CD14-positive monocyte (primary cell): ENCODE data around the gene ANO7. TPM values are rescaled to one million over a fixed set of nuclear protein-coding genes. Genes with fewer than 3 reads are reported as not detected.

Experiments used
- DNase-seq, 3 donors: peaks; one replicate each; pipeline ENCODE4 v3.0.0-alpha.2; 2011 to 2022
- H2AFZ ChIP-seq: 2 replicates; pipeline ENCODE4 v1.6.0; 2012; ENCODE audit warnings: mild to moderate bottlenecking, low read depth, low read length, inconsistent platforms; ENCODE audit not compliant: insufficient read depth, poor library complexity, severe bottlenecking
- H3K27ac ChIP-seq, 2 donors: 1 replicate in 1 of 2; 2 replicates in 1 of 2; pipeline ENCODE4 v1.5.1; 2012 to 2013; ENCODE audit warnings: low read length in 2 of 2, control low read depth in 1 of 2, inconsistent platforms in 1 of 2, low read depth in 1 of 2, mild to moderate bottlenecking in 1 of 2
- H3K27me3 ChIP-seq, 2 donors: one replicate each; pipeline versions ENCODE4 v1.6.0 to v1.6.1; 2011 to 2013; ENCODE audit warnings: low read length in 2 of 2; ENCODE audit not compliant: control insufficient read depth in 2 of 2, insufficient read depth in 2 of 2
- H3K36me3 ChIP-seq, 2 donors: replicated peaks in 1 of 2; 1 replicate in 1 of 2; 2 replicates in 1 of 2; pipeline versions ENCODE4 v1.5.1 to v1.6.1; 2012 to 2013; ENCODE audit warnings: low read length in 2 of 2, control low read depth in 1 of 2, inconsistent platforms in 1 of 2, mild to moderate bottlenecking in 1 of 2; ENCODE audit not compliant: insufficient read depth in 2 of 2, control insufficient read depth in 1 of 2
- H3K4me1 ChIP-seq, 2 donors: 1 replicate in 1 of 2; 2 replicates in 1 of 2; pipeline versions ENCODE4 v1.5.1 to v1.6.1; 2012 to 2013; ENCODE audit warnings: low read length in 2 of 2, control low read depth in 1 of 2, inconsistent platforms in 1 of 2, mild to moderate bottlenecking in 1 of 2, moderate library complexity in 1 of 2; ENCODE audit not compliant: insufficient read depth in 2 of 2, control insufficient read depth in 1 of 2
- H3K4me2 ChIP-seq: replicated peaks from 2 replicates; pipeline ENCODE3; 2012; ENCODE audit warnings: low read length, moderate library complexity, mild to moderate bottlenecking; ENCODE audit not compliant: poor library complexity, severe bottlenecking; ENCODE audit errors: extremely low read depth
- H3K4me3 ChIP-seq, 3 experiments: fragments of 200-600 bp in 1 of 3; sonication (generic) in 1 of 3; replicated peaks in 1 of 3; 1 replicate in 2 of 3; 2 replicates in 1 of 3; pipeline ENCODE4 v1.5.1; 2011 to 2013; ENCODE audit warnings: low read length in 3 of 3, mild to moderate bottlenecking in 3 of 3, control low read depth in 2 of 3, low read depth in 2 of 3, inconsistent platforms in 1 of 3, moderate library complexity in 1 of 3
- H3K79me2 ChIP-seq: 2 replicates; pipeline ENCODE4 v1.6.0; 2012; ENCODE audit warnings: mild to moderate bottlenecking, control low read depth, inconsistent platforms, low read length, moderate library complexity; ENCODE audit not compliant: insufficient read depth
- H3K9ac ChIP-seq: 2 replicates; pipeline ENCODE4 v1.6.0; 2017; ENCODE audit warnings: low read length, mild to moderate bottlenecking; ENCODE audit not compliant: insufficient read depth, poor library complexity, severe bottlenecking
- H3K9me3 ChIP-seq, 2 donors: replicated peaks in 1 of 2; 1 replicate in 1 of 2; 2 replicates in 1 of 2; pipeline versions ENCODE4 v1.5.1 to v1.6.1; 2012 to 2013; ENCODE audit warnings: low read length in 2 of 2, control low read depth in 1 of 2; ENCODE audit not compliant: control insufficient read depth in 1 of 2, insufficient read depth in 1 of 2
- H4K20me1 ChIP-seq: 2 replicates; pipeline ENCODE4 v1.6.0; 2012; ENCODE audit warnings: mild to moderate bottlenecking, low read length, control low read depth, moderate library complexity; ENCODE audit not compliant: insufficient read depth
- H3K27ac Mint-ChIP-seq, 7 donors: one replicate each; pipeline ENCODE4 v1.8.0; 2020; ENCODE audit warnings: mild to moderate bottlenecking in 7 of 7, mixed read lengths in 7 of 7, moderate library complexity in 6 of 7, inconsistent platforms in 2 of 7
- H3K27me3 Mint-ChIP-seq, 3 donors: one replicate each; pipeline ENCODE4 v1.8.0; 2021 to 2022; ENCODE audit warnings: low read depth in 3 of 3, mild to moderate bottlenecking in 3 of 3, mixed read lengths in 3 of 3, moderate library complexity in 3 of 3, inconsistent platforms in 1 of 3
- H3K36me3 Mint-ChIP-seq, 2 donors: one replicate each; pipeline ENCODE4 v1.8.0; 2020; ENCODE audit warnings: mixed read lengths in 2 of 2, inconsistent platforms in 1 of 2, mild to moderate bottlenecking in 1 of 2
- H3K4me1 Mint-ChIP-seq: one replicate; pipeline ENCODE4 v1.8.0; 2020; ENCODE audit warnings: mild to moderate bottlenecking, mixed read lengths
- H3K4me3 Mint-ChIP-seq, 2 donors: one replicate each; pipeline ENCODE4 v1.8.0; 2020; ENCODE audit warnings: mild to moderate bottlenecking in 2 of 2, mixed read lengths in 2 of 2, moderate library complexity in 1 of 2
- H3K9me3 Mint-ChIP-seq, 7 donors: one replicate each; pipeline ENCODE4 v1.8.0; 2020 to 2022; ENCODE audit warnings: mixed read lengths in 7 of 7, mild to moderate bottlenecking in 6 of 7, moderate library complexity in 6 of 7, inconsistent platforms in 2 of 7
- WGBS: methylation state at CpG from one replicate; pipeline ENCODE4 v1.1.5; 2013; ENCODE audit warnings: missing lambda C conversion rate; ENCODE audit not compliant: insufficient coverage; 5-methylcytosine and 5-hydroxymethylcytosine counted together
- intact Hi-C, 2 donors: fragments of 100-400 bp; cut with micrococcal nuclease; formaldehyde crosslinking; loops; one replicate each; pipeline versions ENCODE4 v1.15.0 to v1.15.1; 2023
- polyA plus RNA-seq, 3 donors: library from polyadenylated mRNA; depleted of rRNA in 1 of 3; unstranded in 2 of 3; stranded (reverse) in 1 of 3; fragments of 300-500 nt in 2 of 3; fragments of >200 nt in 1 of 3; fragmentation: Illumina TruSeq in 2 of 3; gene quantifications; 1 replicate in 2 of 3; 2 replicates in 1 of 3; pipeline ENCODE4 v1.2.3, GENCODE V29; 2012 to 2021
- TF ChIP-seq, protein P1 (sequence below): fragments of 200-600 bp; IDR thresholded peaks from one replicate; pipeline ENCODE4 v1.8.0; 2022; ENCODE audit warnings: antibody characterized with exemption, mild to moderate bottlenecking

The ANO7 gene
- polyA plus RNA-seq, 3 donors: 0.03 TPM; not detected in 2

DNA sequence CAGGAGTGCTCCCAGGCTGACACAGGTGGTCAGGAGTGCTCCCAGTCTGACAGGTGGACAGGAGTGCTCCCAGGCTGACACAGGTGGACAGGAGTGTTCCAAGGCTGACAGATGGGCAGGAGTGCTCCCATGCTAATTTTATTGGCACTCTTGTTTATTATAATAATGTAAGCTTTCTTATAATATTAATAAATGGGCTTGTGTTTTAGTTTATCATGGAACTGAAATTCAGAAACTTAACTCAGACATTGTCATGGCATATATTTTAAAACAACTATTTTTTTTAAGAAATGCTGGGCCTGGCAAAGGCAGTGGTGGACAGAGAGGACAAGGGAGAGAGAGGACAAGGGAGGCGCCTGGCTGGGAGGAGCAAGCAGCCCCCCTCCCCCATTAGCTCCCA lies 18.7 kb downstream of the ANO7 start:
- no peak overlapping the region for H3K4me3 Mint-ChIP-seq
- peaks cover 0 to 1% (median 0%) of the 10 kb centered on the region in 7 donors for H3K9me3 Mint-ChIP-seq

DNA sequence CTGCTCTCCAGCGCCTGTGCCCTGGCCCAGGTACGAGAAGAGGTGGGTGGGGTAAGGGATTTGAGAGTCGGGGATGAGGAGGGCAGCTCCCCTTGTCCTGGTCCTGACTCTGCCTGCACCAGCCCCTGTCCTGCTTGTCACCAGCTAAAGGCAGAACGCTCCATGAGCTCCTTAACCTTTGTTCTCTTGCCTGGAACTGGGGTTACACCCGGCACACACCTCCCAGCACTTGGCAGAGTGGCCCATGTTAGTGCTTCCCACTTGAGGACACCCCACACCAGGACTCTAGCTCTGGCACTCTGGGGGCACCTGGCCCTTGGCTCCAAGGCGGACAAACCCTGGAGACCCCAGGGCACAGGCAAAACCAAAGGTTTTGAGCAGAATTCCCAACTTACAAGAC lies 19.2 kb downstream of the ANO7 start:
- H2AFZ ChIP-seq: no peak overlapping the region
- H3K4me3 ChIP-seq: no peak overlapping the region
- 83% methylated on average over 5 of the region's 6 CpGs for WGBS
- H3K27me3 ChIP-seq: no peaks in the 10 kb centered on the region
- no peak overlapping the region for H3K4me2 ChIP-seq
- no peak overlapping the region for H3K9ac ChIP-seq
- H3K79me2 ChIP-seq: no peaks in the 10 kb centered on the region
- no peaks in the 10 kb centered on the region for H3K36me3 Mint-ChIP-seq
- H3K27ac ChIP-seq: no peak overlapping the region
- intact Hi-C loops: no loop called here
- no peaks in the 10 kb centered on the region for H3K4me1 ChIP-seq
- TF ChIP-seq, protein P1, sequence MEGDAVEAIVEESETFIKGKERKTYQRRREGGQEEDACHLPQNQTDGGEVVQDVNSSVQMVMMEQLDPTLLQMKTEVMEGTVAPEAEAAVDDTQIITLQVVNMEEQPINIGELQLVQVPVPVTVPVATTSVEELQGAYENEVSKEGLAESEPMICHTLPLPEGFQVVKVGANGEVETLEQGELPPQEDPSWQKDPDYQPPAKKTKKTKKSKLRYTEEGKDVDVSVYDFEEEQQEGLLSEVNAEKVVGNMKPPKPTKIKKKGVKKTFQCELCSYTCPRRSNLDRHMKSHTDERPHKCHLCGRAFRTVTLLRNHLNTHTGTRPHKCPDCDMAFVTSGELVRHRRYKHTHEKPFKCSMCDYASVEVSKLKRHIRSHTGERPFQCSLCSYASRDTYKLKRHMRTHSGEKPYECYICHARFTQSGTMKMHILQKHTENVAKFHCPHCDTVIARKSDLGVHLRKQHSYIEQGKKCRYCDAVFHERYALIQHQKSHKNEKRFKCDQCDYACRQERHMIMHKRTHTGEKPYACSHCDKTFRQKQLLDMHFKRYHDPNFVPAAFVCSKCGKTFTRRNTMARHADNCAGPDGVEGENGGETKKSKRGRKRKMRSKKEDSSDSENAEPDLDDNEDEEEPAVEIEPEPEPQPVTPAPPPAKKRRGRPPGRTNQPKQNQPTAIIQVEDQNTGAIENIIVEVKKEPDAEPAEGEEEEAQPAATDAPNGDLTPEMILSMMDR: no peak
- H3K27me3 Mint-ChIP-seq: peaks cover 2 to 6% (median 3%) of the 10 kb centered on the region in 3 donors
- no peak overlapping the region for H3K4me3 Mint-ChIP-seq
- H3K36me3 ChIP-seq: no peaks in the 10 kb centered on the region
- H3K9me3 ChIP-seq: no peaks in the 10 kb centered on the region
- H4K20me1 ChIP-seq: no peaks in the 10 kb centered on the region
- H3K4me1 Mint-ChIP-seq: no peaks in the 10 kb centered on the region
- H3K9me3 Mint-ChIP-seq: peaks cover 0 to 1% (median 0%) of the 10 kb centered on the region in 7 donors
- no peak for DNase-seq
- no peak overlapping the region for H3K27ac Mint-ChIP-seq

More for the DNA sequence above, 18.7 kb downstream of the ANO7 start:
- no peak for DNase-seq
- no peak overlapping the region for H3K9ac ChIP-seq
- no peaks in the 10 kb centered on the region for H4K20me1 ChIP-seq
- no peaks in the 10 kb centered on the region for H3K4me1 Mint-ChIP-seq
- H3K79me2 ChIP-seq: no peaks in the 10 kb centered on the region
- no peaks in the 10 kb centered on the region for H3K36me3 Mint-ChIP-seq
- H3K9me3 ChIP-seq: no peaks in the 10 kb centered on the region
- TF ChIP-seq, protein P1: no peak
- intact Hi-C loops: no loop called here
- H3K27ac Mint-ChIP-seq: no peak overlapping the region
- no peaks in the 10 kb centered on the region for H3K36me3 ChIP-seq
- H3K27me3 ChIP-seq: no peaks in the 10 kb centered on the region
- no peaks in the 10 kb centered on the region for H3K4me1 ChIP-seq
- H3K27ac ChIP-seq: no peak overlapping the region
- H3K4me3 ChIP-seq: no peak overlapping the region
- no peak overlapping the region for H3K4me2 ChIP-seq
- whole genome bisulfite sequencing: no CpG with 5 or more reads among the region's 1 CpG
- peaks cover 2 to 4% (median 3%) of the 10 kb centered on the region in 3 donors for H3K27me3 Mint-ChIP-seq
- H2AFZ ChIP-seq: no peak overlapping the region
